ENCODE data around the gene VASH2.

GRCh38 chr1:212920896-212921295 lies 29.4 kb upstream of the VASH2 start:
- peak in 1 of 4 experiments; percentile 20 for TF ChIP-seq CTCF (IDR thresholded peaks at IDR 0.05)
- no peak for TF ChIP-seq EP300 (IDR thresholded peaks at IDR 0.05)
- TF ChIP-seq POLR2AphosphoS5 (IDR thresholded peaks at IDR 0.05): no peak
- TF ChIP-seq POLR2A (IDR thresholded peaks at IDR 0.05): no peak
